ENCODE results near the gene CLEC10A.

Gene CLEC10A

GRCh38 chr17:7038025-7038862 is 41.8 kb downstream of the CLEC10A start:
- no peak for DNase-seq (ENCODE audit: low read depth)

- peak; percentile 97 for DNase-seq (ENCODE audit: low read depth)
Observed at GRCh38 chr17:7035591-7036368, 44.3 kb downstream of the CLEC10A start, which contains the start of gene SLC16A13. SLC16A13 (plus strand) TSS chr17:7036015; CDS start chr17:7036383, 368 bp downstream.

GRCh38 chr17:7034955-7035590 is 45.0 kb downstream of the CLEC10A start:
- no peak for DNase-seq (ENCODE audit: low read depth)

GRCh38 chr17:7029659-7030058 is 50.4 kb downstream of the CLEC10A start:
- peak; percentile 57 for DNase-seq (ENCODE audit: low read depth)

DNA sequence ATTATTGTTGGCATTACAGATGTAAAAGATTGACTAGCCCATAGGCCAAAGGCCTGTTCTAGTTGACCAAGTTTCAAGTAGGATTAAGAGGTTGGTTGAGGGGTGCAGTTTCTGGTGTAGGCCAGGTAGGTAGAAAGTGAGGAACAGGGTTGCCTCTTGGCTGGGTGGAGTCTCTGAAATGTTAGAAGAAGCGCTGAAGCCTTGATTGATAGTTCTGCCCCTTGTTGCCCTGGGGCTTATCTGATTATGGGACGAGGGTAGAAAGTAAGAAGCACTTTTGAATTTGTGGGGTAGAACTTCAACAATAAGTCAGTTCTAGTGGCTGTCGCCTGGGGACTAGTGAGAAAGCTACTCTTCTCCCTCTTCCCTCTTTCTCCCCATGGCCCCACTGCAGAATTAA is 51.0 kb downstream of the CLEC10A start:
- no peak for DNase-seq (ENCODE audit: low read depth)

- DNase-seq (ENCODE audit: low read depth) = no peak
Observed at GRCh38 chr17:7027335-7027734, 52.7 kb downstream of the CLEC10A start.

- DNase-seq (ENCODE audit: low read depth) = no peak
Observed at GRCh38 chr17:7026471-7027115, 53.5 kb downstream of the CLEC10A start.

- no peak for DNase-seq (ENCODE audit: low read depth)
Observed at GRCh38 chr17:7025245-7025644, 54.8 kb downstream of the CLEC10A start.
